Keratinocyte (primary cell): ENCODE results near the gene PLXNA1. TPM values are rescaled to one million over a fixed set of nuclear protein-coding genes. Genes with fewer than 3 reads are reported as not detected.

Source experiments
- DNase-seq: peaks from one replicate; pipeline ENCODE4 v3.0.0-alpha.2; 2011; ENCODE audit warnings: low read depth, missing footprints, low spot score
- FAIRE-seq: peaks from 2 replicates; lab custom pipeline; 2011; peaks lifted over from hg19 to GRCh38; lab: Jason Lieb, UNC
- H2AFZ ChIP-seq: 2 replicates; pipeline ENCODE4 v1.6.0; 2012; ENCODE audit warnings: low read length, control low read depth, inconsistent platforms; ENCODE audit not compliant: control insufficient read depth
- H3K27ac ChIP-seq: 2 replicates; pipeline ENCODE4 v1.5.1; 2011; ENCODE audit warnings: low read length; ENCODE audit not compliant: control insufficient read depth, insufficient read depth
- H3K27me3 ChIP-seq: 3 replicates; pipeline ENCODE4 v1.6.0; 2011; ENCODE audit warnings: low read length; ENCODE audit not compliant: control insufficient read depth, insufficient read depth; ENCODE audit errors: extremely low read depth
- H3K36me3 ChIP-seq, 2 experiments: 2 replicates in 1 of 2; 3 replicates in 1 of 2; pipeline ENCODE4 v1.5.1; 2011; ENCODE audit warnings: low read length in 2 of 2, mild to moderate bottlenecking in 1 of 2; ENCODE audit not compliant: control insufficient read depth in 2 of 2, insufficient read depth in 2 of 2; ENCODE audit errors: extremely low read depth in 1 of 2
- H3K4me1 ChIP-seq: 3 replicates; pipeline ENCODE4 v1.5.1; 2011; ENCODE audit warnings: low read length; ENCODE audit not compliant: control insufficient read depth, insufficient read depth; ENCODE audit errors: extremely low read depth
- H3K4me2 ChIP-seq: 3 replicates; pipeline ENCODE4 v1.6.0; 2011; ENCODE audit warnings: low read depth, low read length; ENCODE audit not compliant: control insufficient read depth, insufficient read depth; ENCODE audit errors: extremely low read depth
- H3K4me3 ChIP-seq, 3 experiments: fragments of 200-600 bp in 1 of 3; sonication (generic) in 1 of 3; 2 replicates in 2 of 3; 3 replicates in 1 of 3; pipeline ENCODE4 v1.5.1; 2011 to 2016; ENCODE audit warnings: low read length in 3 of 3, mild to moderate bottlenecking in 3 of 3, control low read depth in 2 of 3, inconsistent platforms in 1 of 3, low read depth in 1 of 3, mixed read lengths in 1 of 3, mixed run types in 1 of 3, moderate library complexity in 1 of 3; ENCODE audit not compliant: control insufficient read depth in 2 of 3, insufficient read depth in 2 of 3; ENCODE audit errors: extremely low read depth in 1 of 3
- H3K79me2 ChIP-seq: 2 replicates; pipeline ENCODE4 v1.6.0; 2012; ENCODE audit warnings: low read length; ENCODE audit not compliant: control insufficient read depth, insufficient read depth
- H3K9ac ChIP-seq: 3 replicates; pipeline ENCODE4 v1.6.0; 2011; ENCODE audit warnings: low read length; ENCODE audit not compliant: control insufficient read depth, insufficient read depth; ENCODE audit errors: extremely low read depth
- H3K9me1 ChIP-seq: 3 replicates; pipeline ENCODE4 v1.6.0; 2011; ENCODE audit warnings: low read length; ENCODE audit not compliant: control insufficient read depth, insufficient read depth; ENCODE audit errors: extremely low read depth
- H3K9me3 ChIP-seq: 2 replicates; pipeline ENCODE4 v1.5.1; 2012; ENCODE audit warnings: low read depth, low read length; ENCODE audit not compliant: control insufficient read depth
- H4K20me1 ChIP-seq: 3 replicates; pipeline ENCODE4 v1.6.0; 2011; ENCODE audit warnings: low read length; ENCODE audit not compliant: control insufficient read depth, insufficient read depth; ENCODE audit errors: extremely low read depth
- EZH2 ChIP-seq: IDR thresholded peaks from one replicate; pipeline ENCODE4 v1.6.1; 2012; ENCODE audit warnings: inconsistent platforms, mild to moderate bottlenecking, low read length, moderate library complexity
- dilution Hi-C: fragments of 300-500 bp; cut with MboI; formaldehyde crosslinking; loops from one replicate; pipeline ENCODE4 v1.7.0; 2020; ENCODE audit warnings: low sequenced_read_pairs; ENCODE audit not compliant: extremely low pct_ligation_motif_present
- polyA plus RNA-seq, 5 experiments: library from polyadenylated mRNA; depleted of rRNA in 3 of 5; stranded (reverse) in 3 of 5; stranded (forward) in 1 of 5; unstranded in 1 of 5; fragments of >200 nt; gene quantifications; 1 replicate in 1 of 5; 2 replicates in 3 of 5; 3 replicates in 1 of 5; pipeline versions ENCODE4 v1.2.1 to v1.2.3, GENCODE V29; 2011 to 2012; ENCODE audit warnings: missing spikeins in 2 of 5, low read depth in 1 of 5, low replicate concordance in 1 of 5
- TF ChIP-seq, protein P1 (sequence below), 3 experiments: IDR thresholded peaks in 1 of 3; conservative IDR thresholded peaks in 1 of 3; optimal IDR thresholded peaks in 1 of 3; 2 replicates in 2 of 3; 3 replicates in 1 of 3; pipeline versions ENCODE3 to v1.5.1; 2011; ENCODE audit warnings: low read length in 3 of 3, mild to moderate bottlenecking in 3 of 3, moderate library complexity in 2 of 3, control low read depth in 1 of 3, inconsistent platforms in 1 of 3; ENCODE audit not compliant: insufficient read depth in 2 of 3; ENCODE audit errors: extremely low read depth in 1 of 3

The PLXNA1 gene
- polyA plus RNA-seq, 1 donor (not counting 4 experiments of a cell fraction or from before 2014, with no cell fraction given): 38.4 TPM

DNA sequence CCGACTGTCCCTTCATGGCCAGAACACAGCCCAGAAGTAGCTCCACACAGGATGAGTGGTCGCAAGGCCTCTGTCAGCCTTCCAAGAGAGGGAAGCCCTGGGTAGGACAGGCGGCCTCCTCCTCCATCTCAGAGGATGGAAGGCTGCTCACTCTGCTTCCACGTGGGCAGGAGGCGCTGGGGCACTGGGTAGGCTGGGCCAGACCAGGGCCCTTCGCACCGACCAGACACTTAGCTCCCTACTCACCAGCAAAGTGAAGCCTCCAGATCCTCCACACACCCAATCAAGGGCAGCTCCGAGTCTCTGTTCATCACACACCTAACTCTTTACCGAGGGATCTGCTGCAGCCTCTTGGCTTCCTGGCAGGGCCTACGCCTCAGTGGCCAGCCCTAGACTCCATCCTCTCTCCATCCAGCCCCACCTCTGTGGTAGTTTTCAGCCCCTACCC lies 24.3 kb upstream of the PLXNA1 start:
- DNase-seq: no peak
- TF ChIP-seq, protein P1, sequence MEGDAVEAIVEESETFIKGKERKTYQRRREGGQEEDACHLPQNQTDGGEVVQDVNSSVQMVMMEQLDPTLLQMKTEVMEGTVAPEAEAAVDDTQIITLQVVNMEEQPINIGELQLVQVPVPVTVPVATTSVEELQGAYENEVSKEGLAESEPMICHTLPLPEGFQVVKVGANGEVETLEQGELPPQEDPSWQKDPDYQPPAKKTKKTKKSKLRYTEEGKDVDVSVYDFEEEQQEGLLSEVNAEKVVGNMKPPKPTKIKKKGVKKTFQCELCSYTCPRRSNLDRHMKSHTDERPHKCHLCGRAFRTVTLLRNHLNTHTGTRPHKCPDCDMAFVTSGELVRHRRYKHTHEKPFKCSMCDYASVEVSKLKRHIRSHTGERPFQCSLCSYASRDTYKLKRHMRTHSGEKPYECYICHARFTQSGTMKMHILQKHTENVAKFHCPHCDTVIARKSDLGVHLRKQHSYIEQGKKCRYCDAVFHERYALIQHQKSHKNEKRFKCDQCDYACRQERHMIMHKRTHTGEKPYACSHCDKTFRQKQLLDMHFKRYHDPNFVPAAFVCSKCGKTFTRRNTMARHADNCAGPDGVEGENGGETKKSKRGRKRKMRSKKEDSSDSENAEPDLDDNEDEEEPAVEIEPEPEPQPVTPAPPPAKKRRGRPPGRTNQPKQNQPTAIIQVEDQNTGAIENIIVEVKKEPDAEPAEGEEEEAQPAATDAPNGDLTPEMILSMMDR (optimal IDR thresholded peaks at IDR 0.05 in 1 of 3, IDR thresholded peaks at IDR 0.05 in 1 of 3, conservative IDR thresholded peaks at IDR 0.05 in 1 of 3; ENCODE audit: extremely low read depth in 1 of 3, insufficient read depth in 2 of 3, low read length in 3 of 3): no peak
- TF ChIP-seq EZH2: no peak
- H3K36me3 ChIP-seq: no peaks in the 10 kb centered on the region

DNA sequence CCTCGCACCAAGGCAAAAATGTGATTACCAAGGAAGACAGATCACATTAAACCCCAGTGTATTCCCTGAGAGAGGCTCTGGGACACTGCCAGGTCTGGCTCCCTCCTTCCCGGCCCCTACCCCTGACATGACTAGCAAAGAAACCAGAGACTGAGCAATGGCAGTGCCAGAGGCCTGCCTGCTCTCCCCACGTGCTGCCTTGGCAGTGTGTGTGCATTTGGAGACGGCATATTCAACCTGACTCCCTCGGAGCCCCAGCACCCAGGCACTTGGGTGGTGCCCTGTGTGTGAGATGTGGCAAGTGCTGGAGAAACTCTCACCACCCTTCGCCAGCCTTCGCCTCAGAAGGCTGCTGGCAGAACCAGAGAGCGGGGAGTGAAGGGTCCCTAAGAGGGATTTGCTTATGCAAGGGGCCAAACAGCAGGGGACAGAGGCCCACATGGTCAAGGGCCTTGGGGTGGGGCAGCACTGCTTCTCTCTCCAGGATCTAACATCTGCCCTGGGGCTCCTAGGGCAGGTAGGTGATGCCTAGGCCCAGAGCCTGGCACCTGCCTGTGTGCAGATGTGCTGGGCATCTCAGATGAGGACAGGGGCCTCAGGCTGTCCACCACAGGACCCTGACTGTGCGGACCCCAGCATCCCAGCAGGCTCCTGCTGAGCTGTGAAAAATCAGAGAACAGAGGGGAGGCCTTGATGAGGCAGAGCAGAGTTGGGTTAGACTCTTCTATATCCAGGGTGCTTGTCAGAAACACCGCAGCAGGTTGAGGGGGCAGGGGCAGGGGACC lies 23.6 kb upstream of the PLXNA1 start:
- Histone ChIP-seq H2AFZ (no peak overlapping the region), H3K4me1 (peaks cover 50% of the 10 kb centered on the region), H3K9me3 (no peaks in the 10 kb centered on the region), H3K4me2 (no peak overlapping the region), H3K27ac (peak overlapping the region; percentile 54), H3K4me3 (no peak overlapping the region), H3K9ac (peak overlapping the region; percentile 54), H4K20me1 (no peaks in the 10 kb centered on the region), H3K36me3 (no peaks in the 10 kb centered on the region), H3K9me1 (no peaks in the 10 kb centered on the region), H3K79me2 (no peaks in the 10 kb centered on the region), H3K27me3 (no peaks in the 10 kb centered on the region)
- dilution Hi-C loops: no loop called here
- FAIRE-seq (no peak), DNase-seq (no peak)
- TF ChIP-seq EZH2: no peak
- TF ChIP-seq, protein P1 (optimal IDR thresholded peaks at IDR 0.05 in 1 of 3, IDR thresholded peaks at IDR 0.05 in 1 of 3, conservative IDR thresholded peaks at IDR 0.05 in 1 of 3; ENCODE audit: extremely low read depth in 1 of 3, insufficient read depth in 2 of 3, low read length in 3 of 3): no peak

More for the DNA sequence above, 24.3 kb upstream of the PLXNA1 start:
- Histone ChIP-seq H3K9me1 (no peaks in the 10 kb centered on the region), H3K9me3 (no peaks in the 10 kb centered on the region), H3K79me2 (no peaks in the 10 kb centered on the region), H3K4me2 (no peak overlapping the region), H3K9ac (no peak overlapping the region), H3K4me1 (peaks cover 51% of the 10 kb centered on the region), H3K4me3 (no peak overlapping the region), H2AFZ (no peak overlapping the region), H3K27me3 (no peaks in the 10 kb centered on the region), H3K27ac (no peak overlapping the region), H4K20me1 (no peaks in the 10 kb centered on the region)
- no peak for FAIRE-seq
- dilution Hi-C loops: no loop called here
